Measurements from ENCODE around the gene RAI14.
"Not testable (repeated sequence)": the region's sequence is repeated elsewhere in the genome, so short reads cannot be mapped to it uniquely, and the experiment has no call there.

The RAI14 gene

DNA sequence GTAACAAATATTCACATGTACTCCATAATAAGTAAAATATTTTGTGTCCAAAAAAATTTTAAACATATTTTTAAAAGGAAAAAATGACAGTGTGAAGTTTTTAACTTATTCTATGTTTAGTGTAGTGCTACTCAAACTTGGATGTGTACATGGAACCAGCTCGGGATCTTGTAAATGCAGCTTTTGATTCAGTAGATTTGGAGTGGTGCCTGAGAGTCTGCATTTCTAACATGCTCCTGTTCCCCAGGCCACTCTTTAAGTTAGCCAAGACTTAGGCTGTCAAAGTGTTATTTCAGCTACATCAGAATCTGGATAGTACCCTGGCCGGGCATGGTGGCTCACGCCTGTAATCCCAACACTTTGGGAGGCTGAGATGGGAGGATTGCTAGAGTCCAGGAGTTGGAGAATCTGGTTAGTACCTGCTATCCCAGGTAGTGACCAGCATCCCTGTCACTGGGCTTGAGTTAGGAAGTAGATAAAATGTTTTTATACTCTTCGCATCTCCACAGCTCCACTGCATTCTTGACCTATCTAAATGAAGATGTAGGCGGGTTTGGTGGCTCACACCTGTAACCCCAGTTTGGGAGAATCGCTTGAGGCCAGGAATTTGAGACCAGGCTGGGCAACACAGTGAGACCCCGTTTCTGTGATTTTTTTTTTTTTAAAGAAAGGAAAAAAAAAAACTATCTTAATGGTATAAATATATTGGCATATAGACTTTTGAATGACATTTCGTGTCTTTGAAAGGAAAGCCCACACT is 122.1 kb downstream of the RAI14 start:
- WGBS: 95% methylated on average over 7 of the region's 8 CpGs

DNA sequence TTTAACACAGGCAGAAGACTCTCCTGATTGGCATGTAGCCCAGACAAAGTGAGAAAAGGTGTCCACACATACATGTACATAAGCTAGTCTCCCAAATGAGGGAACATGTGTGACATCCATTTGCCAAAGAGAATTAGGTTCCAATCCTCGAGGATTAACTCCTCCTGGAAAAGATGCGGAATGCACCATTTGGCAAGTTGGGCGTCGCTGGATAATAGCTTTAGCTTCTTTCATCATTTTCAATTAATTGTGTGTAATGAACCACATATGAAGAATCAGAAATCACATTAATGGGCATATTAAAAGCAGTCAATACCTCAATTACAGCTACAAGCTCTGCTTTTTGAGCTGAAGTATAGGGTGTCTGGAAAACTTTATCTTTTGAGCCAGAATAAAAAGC is 127.8 kb downstream of the RAI14 start:
- not testable (repeated sequence) for H3K27me3 ChIP-seq (ENCODE audit: insufficient read depth, low read length); H3K27ac ChIP-seq (ENCODE audit: low read depth, low read length); H3K9ac ChIP-seq (ENCODE audit: low read depth, low read length); H3K4me3 ChIP-seq (ENCODE audit: low read length); H3K4me1 ChIP-seq (ENCODE audit: insufficient read depth, low read length)
- WGBS: 90% methylated on average over 4 of the region's 4 CpGs
- Histone ChIP-seq H3K9me3 (ENCODE audit: insufficient read depth, low read depth, low read length) (peaks cover 21% of the 10 kb centered on the region), H3K36me3 (ENCODE audit: insufficient read depth, low read length) (peaks cover 13% of the 10 kb centered on the region; the same call in 1 of the 2 replicates)

More for the DNA sequence above, 122.1 kb downstream of the RAI14 start:
- Histone ChIP-seq H3K36me3 (ENCODE audit: insufficient read depth, low read length) (0 out of 2 replicates have a peak, but pooled peaks cover 5% of the 10 kb centered on the region), H3K4me1 (ENCODE audit: insufficient read depth, low read length) (no peaks in the 10 kb centered on the region), H3K9ac (ENCODE audit: low read depth, low read length) (no peak overlapping the region), H3K4me3 (ENCODE audit: low read length) (no peak overlapping the region), H3K27ac (ENCODE audit: low read depth, low read length) (no peak overlapping the region), H3K9me3 (ENCODE audit: insufficient read depth, low read depth, low read length) (peaks cover 15% of the 10 kb centered on the region), H3K27me3 (ENCODE audit: insufficient read depth, low read length) (no peaks in the 10 kb centered on the region)

DNA sequence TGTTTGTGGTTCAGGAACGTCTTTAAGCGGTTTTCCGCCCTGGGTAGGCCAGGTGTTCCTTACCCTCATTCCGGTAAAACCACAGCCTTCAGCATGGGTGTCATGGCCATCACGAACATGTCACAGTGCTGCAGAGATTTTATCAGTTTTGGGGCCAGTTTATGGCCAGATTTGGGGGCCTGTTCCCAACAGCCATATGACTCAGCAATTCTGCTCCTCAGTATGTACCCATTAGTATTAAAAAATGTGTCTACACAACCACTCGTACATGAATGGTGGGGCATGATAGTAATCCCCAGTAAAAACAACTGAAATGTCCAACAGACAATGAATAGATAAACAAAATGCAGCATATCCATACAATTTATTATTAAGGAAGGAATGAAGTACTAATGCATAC is 130.9 kb downstream of the RAI14 start:
- Histone ChIP-seq H3K9me3 (ENCODE audit: insufficient read depth, low read depth, low read length) (peaks cover 12% of the 10 kb centered on the region), H3K4me3 (ENCODE audit: low read length) (no peak overlapping the region), H3K27me3 (ENCODE audit: insufficient read depth, low read length) (no peaks in the 10 kb centered on the region), H3K27ac (ENCODE audit: low read depth, low read length) (no peak overlapping the region), H3K9ac (ENCODE audit: low read depth, low read length) (no peak overlapping the region), H3K36me3 (ENCODE audit: insufficient read depth, low read length) (peaks cover 8% of the 10 kb centered on the region; the same call in 1 of the 2 replicates), H3K4me1 (ENCODE audit: insufficient read depth, low read length) (no peaks in the 10 kb centered on the region)
- 96% methylated on average over 6 of the region's 6 CpGs for WGBS

DNA sequence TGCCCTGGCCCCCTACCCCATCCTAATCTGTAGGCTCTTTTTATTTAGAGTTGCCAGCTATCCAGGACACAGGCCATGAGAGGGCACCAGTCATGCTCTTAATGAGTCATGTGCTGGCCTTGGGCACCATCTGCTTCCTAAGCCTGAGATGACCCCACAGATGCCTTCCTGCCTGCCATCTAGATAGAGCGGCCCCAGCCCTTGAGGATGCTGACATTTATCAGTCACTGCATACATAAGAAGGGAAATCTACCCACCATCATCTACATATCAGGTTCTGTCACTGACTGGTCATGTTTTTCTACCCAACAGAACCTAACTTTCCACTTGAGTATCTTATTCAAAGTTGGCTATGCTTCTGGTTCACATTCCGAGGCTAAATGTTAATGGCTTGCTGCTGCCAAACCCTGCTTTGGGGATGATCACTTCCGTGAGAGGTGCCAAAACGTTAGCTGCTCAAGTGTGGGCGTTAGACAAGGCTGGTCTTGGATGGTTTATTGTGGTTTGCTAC is 132.9 kb downstream of the RAI14 start:
- H3K9ac ChIP-seq (ENCODE audit: low read depth, low read length): no peak overlapping the region
- peaks cover 9% of the 10 kb centered on the region; the same call in 1 of the 2 replicates for H3K9me3 ChIP-seq (ENCODE audit: insufficient read depth, low read depth, low read length)
- no peaks in the 10 kb centered on the region for H3K4me1 ChIP-seq (ENCODE audit: insufficient read depth, low read length)
- no peak overlapping the region for H3K27ac ChIP-seq (ENCODE audit: low read depth, low read length)
- H3K27me3 ChIP-seq (ENCODE audit: insufficient read depth, low read length): no peaks in the 10 kb centered on the region
- WGBS: 93% methylated on average over 5 of the region's 5 CpGs
- H3K36me3 ChIP-seq (ENCODE audit: insufficient read depth, low read length): peaks cover 12% of the 10 kb centered on the region
- no peak overlapping the region for H3K4me3 ChIP-seq (ENCODE audit: low read length)

DNA sequence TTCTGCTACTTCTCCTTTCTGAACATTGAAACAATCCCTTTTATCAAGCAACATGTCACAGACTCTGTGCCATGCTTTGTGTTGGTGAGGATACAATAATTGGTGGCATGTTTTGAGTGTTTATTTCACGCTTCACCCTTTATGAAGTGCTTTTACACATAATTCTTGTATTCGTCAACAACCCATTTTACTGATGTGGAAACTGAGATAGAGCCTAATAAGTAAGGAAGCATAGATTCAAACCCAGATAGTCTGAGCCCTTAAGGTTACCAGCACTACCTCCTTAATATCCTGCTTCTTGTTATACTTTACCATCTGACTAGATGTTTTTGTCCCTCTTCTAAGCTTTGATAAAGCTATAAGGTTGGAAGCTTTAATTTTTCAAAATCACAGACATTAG is 133.5 kb downstream of the RAI14 start:
- no peaks in the 10 kb centered on the region for H3K4me1 ChIP-seq (ENCODE audit: insufficient read depth, low read length)
- H3K36me3 ChIP-seq (ENCODE audit: insufficient read depth, low read length): peaks cover 12% of the 10 kb centered on the region
- 100% methylated on average over 1 of the region's 2 CpGs for WGBS
- H3K27ac ChIP-seq (ENCODE audit: low read depth, low read length): no peak overlapping the region
- H3K4me3 ChIP-seq (ENCODE audit: low read length): no peak overlapping the region
- H3K9ac ChIP-seq (ENCODE audit: low read depth, low read length): no peak overlapping the region
- no peaks in the 10 kb centered on the region for H3K27me3 ChIP-seq (ENCODE audit: insufficient read depth, low read length)
- peaks cover 9% of the 10 kb centered on the region; the same call in 1 of the 2 replicates for H3K9me3 ChIP-seq (ENCODE audit: insufficient read depth, low read depth, low read length)

- H3K9ac ChIP-seq (ENCODE audit: low read depth, low read length): no peak overlapping the region
- H3K27me3 ChIP-seq (ENCODE audit: insufficient read depth, low read length): no peaks in the 10 kb centered on the region
- peaks cover 12% of the 10 kb centered on the region for H3K36me3 ChIP-seq (ENCODE audit: insufficient read depth, low read length)
- no peak overlapping the region for H3K4me3 ChIP-seq (ENCODE audit: low read length)
- no peaks in the 10 kb centered on the region for H3K4me1 ChIP-seq (ENCODE audit: insufficient read depth, low read length)
- H3K9me3 ChIP-seq (ENCODE audit: insufficient read depth, low read depth, low read length): peaks cover 9% of the 10 kb centered on the region; the same call in 1 of the 2 replicates
- WGBS: 100% methylated on average over 1 of the region's 1 CpG
- H3K27ac ChIP-seq (ENCODE audit: low read depth, low read length): no peak overlapping the region
Measured at GRCh38 chr5:34790069-34790468, 133.9 kb downstream of the RAI14 start.

GRCh38 chr5:34791761-34792244 is 135.7 kb downstream of the RAI14 start:
- H3K4me1 ChIP-seq (ENCODE audit: insufficient read depth, low read length): no peaks in the 10 kb centered on the region
- H3K9ac ChIP-seq (ENCODE audit: low read depth, low read length): no peak overlapping the region
- H3K27ac ChIP-seq (ENCODE audit: low read depth, low read length): no peak overlapping the region
- no peak overlapping the region for H3K4me3 ChIP-seq (ENCODE audit: low read length)
- H3K36me3 ChIP-seq (ENCODE audit: insufficient read depth, low read length): peaks cover 15% of the 10 kb centered on the region
- WGBS: 96% methylated on average over 5 of the region's 5 CpGs
- no peaks in the 10 kb centered on the region for H3K27me3 ChIP-seq (ENCODE audit: insufficient read depth, low read length)
- peaks cover 3% of the 10 kb centered on the region; the same call in 1 of the 2 replicates for H3K9me3 ChIP-seq (ENCODE audit: insufficient read depth, low read depth, low read length)

- Histone ChIP-seq H3K27ac (ENCODE audit: low read depth, low read length) (no peak overlapping the region), H3K9ac (ENCODE audit: low read depth, low read length) (no peak overlapping the region), H3K4me3 (ENCODE audit: low read length) (no peak overlapping the region), H3K36me3 (ENCODE audit: insufficient read depth, low read length) (peaks cover 70% of the 10 kb centered on the region), H3K4me1 (ENCODE audit: insufficient read depth, low read length) (peaks cover 11% of the 10 kb centered on the region; the same call in 1 of the 2 replicates), H3K27me3 (ENCODE audit: insufficient read depth, low read length) (no peaks in the 10 kb centered on the region), H3K9me3 (ENCODE audit: insufficient read depth, low read depth, low read length) (no peaks in the 10 kb centered on the region)
- 82% methylated on average over 9 of the region's 9 CpGs for WGBS
Measured at GRCh38 chr5:34802834-34803563, 146.9 kb downstream of the RAI14 start.

DNA sequence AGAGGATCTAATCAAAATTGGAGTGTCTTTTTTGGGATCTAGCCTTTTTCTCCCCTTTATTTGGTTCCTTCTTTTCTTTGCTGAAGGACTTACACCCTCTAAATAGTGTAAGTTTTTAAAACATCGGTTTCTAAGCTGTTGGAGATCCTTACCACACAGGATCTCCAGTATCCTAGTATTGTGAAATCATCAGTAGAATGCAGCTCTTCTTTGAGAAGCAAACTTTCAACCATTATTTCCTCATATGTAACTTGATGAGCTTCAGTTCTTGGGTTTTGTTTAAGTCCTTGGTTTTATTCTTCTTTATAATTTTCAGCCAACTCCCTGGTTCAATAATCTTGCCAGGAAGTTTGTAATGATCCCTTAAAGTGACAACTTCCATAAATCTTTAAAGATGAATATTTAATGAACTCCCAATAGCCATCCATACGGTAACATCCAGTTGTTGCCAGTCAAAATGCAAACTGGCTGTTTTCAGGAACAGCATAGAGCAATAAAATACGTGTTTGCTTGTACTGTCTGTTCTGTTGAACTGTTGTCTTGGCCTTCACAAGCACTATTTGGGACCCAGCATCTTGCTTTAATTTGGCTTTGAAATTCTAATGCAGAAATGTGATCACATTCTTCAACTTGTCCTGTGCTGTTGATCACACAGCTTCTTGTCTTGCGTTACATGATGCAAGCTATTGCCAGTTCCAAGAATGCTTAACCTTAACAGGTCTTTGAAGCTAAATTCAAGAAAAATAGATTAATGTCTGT is 148.0 kb downstream of the RAI14 start:
- no peaks in the 10 kb centered on the region for H3K27me3 ChIP-seq (ENCODE audit: insufficient read depth, low read length)
- H3K27ac ChIP-seq (ENCODE audit: low read depth, low read length): no peak overlapping the region
- WGBS: 96% methylated on average over 3 of the region's 4 CpGs
- H3K9ac ChIP-seq (ENCODE audit: low read depth, low read length): no peak overlapping the region
- H3K4me1 ChIP-seq (ENCODE audit: insufficient read depth, low read length): peaks cover 11% of the 10 kb centered on the region; the same call in 1 of the 2 replicates
- H3K9me3 ChIP-seq (ENCODE audit: insufficient read depth, low read depth, low read length): no peaks in the 10 kb centered on the region
- H3K4me3 ChIP-seq (ENCODE audit: low read length): no peak overlapping the region
- peaks cover 70% of the 10 kb centered on the region for H3K36me3 ChIP-seq (ENCODE audit: insufficient read depth, low read length)

DNA sequence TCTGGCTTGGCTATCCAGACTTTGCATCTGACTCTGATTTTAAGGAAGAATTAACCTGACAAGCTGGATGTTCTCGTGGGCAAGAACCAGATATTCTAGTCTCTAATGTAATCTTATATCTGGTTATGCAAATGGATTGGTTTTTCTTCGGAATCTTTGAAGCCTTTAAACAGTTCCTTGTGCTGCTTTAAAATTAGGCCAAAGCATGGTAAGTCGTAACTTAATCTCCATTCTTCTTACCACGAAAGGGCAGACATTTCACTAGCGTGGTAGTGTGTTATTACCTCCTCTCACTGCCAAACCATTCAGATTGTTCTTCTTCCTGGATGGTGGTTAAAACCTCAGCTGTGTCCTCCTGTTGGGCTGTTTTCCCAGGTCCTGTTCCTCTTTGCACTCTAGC is 148.8 kb downstream of the RAI14 start:
- Histone ChIP-seq H3K9ac (ENCODE audit: low read depth, low read length) (no peak overlapping the region), H3K4me1 (ENCODE audit: insufficient read depth, low read length) (peaks cover 11% of the 10 kb centered on the region; the same call in 1 of the 2 replicates), H3K27ac (ENCODE audit: low read depth, low read length) (no peak overlapping the region), H3K4me3 (ENCODE audit: low read length) (no peak overlapping the region), H3K36me3 (ENCODE audit: insufficient read depth, low read length) (peaks cover 68% of the 10 kb centered on the region), H3K9me3 (ENCODE audit: insufficient read depth, low read depth, low read length) (no peaks in the 10 kb centered on the region), H3K27me3 (ENCODE audit: insufficient read depth, low read length) (no peaks in the 10 kb centered on the region)
- WGBS: 94% methylated on average over 5 of the region's 5 CpGs

Measured in HUES64 (cell line).